Thymus (tissue), 11 donors: Measurements from ENCODE around the gene ZFHX3. TPM values are rescaled to one million over a fixed set of nuclear protein-coding genes. Genes with fewer than 3 reads are reported as not detected.

Experiments used
- DNase-seq, 9 donors: peaks; one replicate each; pipeline ENCODE4 v3.0.0-alpha.2; 2013; ENCODE audit warnings: low spot score in 9 of 9, low read depth in 6 of 9, missing footprints in 1 of 9
- H3K27ac ChIP-seq, 2 donors: one replicate each; pipeline ENCODE4 v1.5.1; 2013; ENCODE audit warnings: control low read depth in 1 of 2, low read depth in 1 of 2, low read length in 1 of 2, mild to moderate bottlenecking in 1 of 2, moderate library complexity in 1 of 2
- H3K27me3 ChIP-seq, 2 donors: one replicate each; pipeline ENCODE4 v1.5.1; 2013; ENCODE audit warnings: low read length in 1 of 2; ENCODE audit not compliant: control insufficient read depth in 2 of 2, insufficient read depth in 1 of 2
- H3K36me3 ChIP-seq, 2 donors: one replicate each; pipeline ENCODE4 v1.5.1; 2013; ENCODE audit warnings: low read length in 1 of 2, mild to moderate bottlenecking in 1 of 2, moderate library complexity in 1 of 2; ENCODE audit not compliant: control insufficient read depth in 2 of 2, insufficient read depth in 2 of 2
- H3K4me1 ChIP-seq, 2 donors: one replicate each; pipeline ENCODE4 v1.5.1; 2013; ENCODE audit warnings: low read length in 2 of 2; ENCODE audit not compliant: control insufficient read depth in 2 of 2, insufficient read depth in 2 of 2
- H3K4me3 ChIP-seq, 2 donors: one replicate each; pipeline ENCODE4 v1.5.1; 2013; ENCODE audit warnings: low read length in 2 of 2, control low read depth in 1 of 2, mild to moderate bottlenecking in 1 of 2
- H3K9me3 ChIP-seq, 2 donors: one replicate each; pipeline ENCODE4 v1.5.1; 2013; ENCODE audit warnings: low read length in 1 of 2, mild to moderate bottlenecking in 1 of 2; ENCODE audit not compliant: control insufficient read depth in 2 of 2, insufficient read depth in 1 of 2
- WGBS: extraction: QIAGEN DNeasy Blood & Tissue Kit; methylation state at CpG from one replicate; pipeline ENCODE4 v1.1.7; 2013; 5-methylcytosine and 5-hydroxymethylcytosine counted together
- polyA plus RNA-seq: library from polyadenylated mRNA; stranded (reverse); fragments of 200-250 nt; gene quantifications from one replicate; pipeline ENCODE4 v1.2.3, GENCODE V29; 2013
- total RNA-seq: library from RNA; stranded (reverse); fragments of 120-200 nt; gene quantifications from one replicate; pipeline ENCODE4 v1.2.4, GENCODE V29; 2013
- donor health status: healthy.

ZFHX3 gene
- total and polyA plus RNA-seq, 2 donors: 0.90 to 1.9 TPM

GRCh38 chr16:72800524-72801161 lies 247.3 kb downstream of the ZFHX3 start:
- H3K4me3 ChIP-seq: no peak overlapping the region
- DNase-seq: no peak
- peaks cover 2 to 3% of the 10 kb centered on the region in 2 donors for H3K4me1 ChIP-seq
- H3K27me3 ChIP-seq: no peaks in the 10 kb centered on the region
- WGBS: 91% methylated on average over 10 of the region's 10 CpGs
- no peaks in the 10 kb centered on the region for H3K9me3 ChIP-seq
- H3K36me3 ChIP-seq: peaks cover 0 to 4% of the 10 kb centered on the region in 2 donors
- H3K27ac ChIP-seq: no peak overlapping the region

- peaks cover 0 to 4% of the 10 kb centered on the region in 2 donors for H3K36me3 ChIP-seq
- no peaks in the 10 kb centered on the region for H3K4me1 ChIP-seq
- 98% methylated on average over 7 of the region's 7 CpGs for WGBS
- no peaks in the 10 kb centered on the region for H3K27me3 ChIP-seq
- H3K27ac ChIP-seq: no peak overlapping the region
- DNase-seq: no peak
- no peaks in the 10 kb centered on the region for H3K9me3 ChIP-seq
- H3K4me3 ChIP-seq: no peak overlapping the region
These were observed 249.7 kb downstream of the ZFHX3 start for GRCh38 chr16:72798264-72798663.

GRCh38 chr16:72797621-72798020 lies 250.3 kb downstream of the ZFHX3 start:
- Histone ChIP-seq H3K36me3 (peaks cover 0 to 4% of the 10 kb centered on the region in 2 donors), H3K27me3 (no peaks in the 10 kb centered on the region)

GRCh38 chr16:72796222-72796621 lies 251.7 kb downstream of the ZFHX3 start:
- H3K4me3 ChIP-seq: no peak overlapping the region
- H3K27ac ChIP-seq: no peak overlapping the region
- DNase-seq: no peak
- no peaks in the 10 kb centered on the region for H3K4me1 ChIP-seq
- WGBS: 98% methylated on average over 18 of the region's 18 CpGs
- H3K27me3 ChIP-seq: no peaks in the 10 kb centered on the region
- peaks cover 0 to 4% of the 10 kb centered on the region in 2 donors for H3K36me3 ChIP-seq
- no peaks in the 10 kb centered on the region for H3K9me3 ChIP-seq

More at GRCh38 chr16:72797621-72798020, 250.3 kb downstream of the ZFHX3 start:
- no peaks in the 10 kb centered on the region for H3K9me3 ChIP-seq
- no peak overlapping the region for H3K4me3 ChIP-seq
- no peak overlapping the region for H3K27ac ChIP-seq
- H3K4me1 ChIP-seq: no peaks in the 10 kb centered on the region
- WGBS: 97% methylated on average over 3 of the region's 3 CpGs
- no peak for DNase-seq

GRCh38 chr16:72794986-72795385 lies 252.9 kb downstream of the ZFHX3 start:
- H3K4me1 ChIP-seq: no peaks in the 10 kb centered on the region
- no peak overlapping the region for H3K4me3 ChIP-seq
- WGBS: 97% methylated on average over 9 of the region's 9 CpGs
- no peak for DNase-seq
- H3K27ac ChIP-seq: no peak overlapping the region
- no peaks in the 10 kb centered on the region for H3K27me3 ChIP-seq
- peaks cover 0 to 4% of the 10 kb centered on the region in 2 donors for H3K36me3 ChIP-seq
- H3K9me3 ChIP-seq: no peaks in the 10 kb centered on the region

- WGBS: 97% methylated on average over 13 of the region's 13 CpGs
- Histone ChIP-seq H3K4me3 (no peak overlapping the region), H3K9me3 (no peaks in the 10 kb centered on the region), H3K36me3 (peaks cover 0 to 7% of the 10 kb centered on the region in 2 donors), H3K27ac (no peak overlapping the region), H3K4me1 (no peaks in the 10 kb centered on the region), H3K27me3 (no peaks in the 10 kb centered on the region)
- no peak for DNase-seq
These were observed 253.6 kb downstream of the ZFHX3 start for GRCh38 chr16:72794319-72794718.

- Histone ChIP-seq H3K9me3 (no peaks in the 10 kb centered on the region), H3K36me3 (peaks cover 0 to 7% of the 10 kb centered on the region in 2 donors), H3K4me3 (no peak overlapping the region), H3K27me3 (no peaks in the 10 kb centered on the region), H3K4me1 (peaks cover 0 to 5% of the 10 kb centered on the region in 2 donors), H3K27ac (no peak overlapping the region)
- 98% methylated on average over 12 of the region's 12 CpGs for WGBS
- no peak for DNase-seq
These were observed 254.2 kb downstream of the ZFHX3 start for GRCh38 chr16:72793716-72794115.

GRCh38 chr16:72793017-72793416 lies 254.9 kb downstream of the ZFHX3 start:
- Histone ChIP-seq H3K27ac (no peak overlapping the region), H3K4me1 (peaks cover 0 to 12% of the 10 kb centered on the region in 2 donors), H3K4me3 (no peak overlapping the region), H3K36me3 (peaks cover 0 to 7% of the 10 kb centered on the region in 2 donors), H3K9me3 (no peaks in the 10 kb centered on the region), H3K27me3 (no peaks in the 10 kb centered on the region)
- WGBS: 97% methylated on average over 5 of the region's 5 CpGs
- DNase-seq: no peak

- no peak overlapping the region for H3K27ac ChIP-seq
- H3K4me1 ChIP-seq: peaks cover 3 to 19% of the 10 kb centered on the region in 2 donors
- peaks cover 0 to 3% of the 10 kb centered on the region in 2 donors for H3K36me3 ChIP-seq
- DNase-seq: no peak
- H3K9me3 ChIP-seq: no peaks in the 10 kb centered on the region
- no peak overlapping the region for H3K4me3 ChIP-seq
- H3K27me3 ChIP-seq: no peaks in the 10 kb centered on the region
These were observed 256.1 kb downstream of the ZFHX3 start for GRCh38 chr16:72791786-72792185.
